Heart right ventricle (tissue), 16 donors: ENCODE measurements around the gene NLRP13. TPM values are rescaled to one million over a fixed set of nuclear protein-coding genes. Genes with fewer than 3 reads are reported as not detected.
"Not testable (repeated sequence)": the region's sequence is repeated elsewhere in the genome, so short reads cannot be mapped to it uniquely, and the experiment has no call there.

Experiments used
- ATAC-seq, 8 donors: fragments of 200-7000 bp; cut with Tn5 transposase; one replicate each; pipeline ENCODE4 v1.9.1; 2020; ENCODE audit warnings: mild to moderate bottlenecking in 8 of 8, moderate library complexity in 8 of 8, moderate number of reproducible peaks in 1 of 8
- DNase-seq, 2 donors: peaks; one replicate each; pipeline ENCODE4 v3.0.0-alpha.2; 2020
- H3K27ac ChIP-seq, 10 donors: fragments of 200-600 bp; sonication (generic) in 2 of 10; one replicate each; pipeline versions ENCODE4 v1.5.0 to v1.8.0; 2020 to 2022; ENCODE audit warnings: mild to moderate bottlenecking in 3 of 10
- H3K27me3 ChIP-seq, 7 donors: fragments of 200-600 bp; one replicate each; pipeline ENCODE4 v1.8.0; 2021 to 2022; ENCODE audit warnings: mild to moderate bottlenecking in 2 of 7
- H3K36me3 ChIP-seq, 9 donors: fragments of 200-600 bp; sonication (generic) in 1 of 9; one replicate each; pipeline versions ENCODE4 v1.5.0 to v1.8.0; 2020 to 2022; ENCODE audit warnings: mild to moderate bottlenecking in 2 of 9
- H3K4me1 ChIP-seq, 9 donors: fragments of 200-600 bp; sonication (generic) in 1 of 9; one replicate each; pipeline versions ENCODE4 v1.5.0 to v1.8.0; 2020 to 2022; ENCODE audit warnings: mild to moderate bottlenecking in 4 of 9
- H3K4me3 ChIP-seq, 10 donors: fragments of 200-600 bp; sonication (generic) in 2 of 10; one replicate each; pipeline versions ENCODE4 v1.5.0 to v1.8.0; 2020 to 2022; ENCODE audit warnings: mild to moderate bottlenecking in 7 of 10, moderate library complexity in 2 of 10
- H3K9me3 ChIP-seq, 11 donors: fragments of 200-600 bp in 10 of 11; sonication (generic) in 2 of 11; one replicate each; pipeline versions ENCODE4 v1.5.0 to v1.8.0; 2013 to 2022; ENCODE audit warnings: mild to moderate bottlenecking in 2 of 11, control low read depth in 1 of 11, moderate library complexity in 1 of 11
- WGBS, 2 donors: extraction: QIAGEN DNeasy Blood & Tissue Kit; methylation state at CpG; one replicate each; pipeline ENCODE4 v1.1.7; 2013; ENCODE audit warnings: inconsistent platforms in 1 of 2; 5-methylcytosine and 5-hydroxymethylcytosine counted together
- intact Hi-C, 10 donors: fragments of 100-400 bp; cut with DNase I; formaldehyde crosslinking; loops; one replicate each; pipeline versions ENCODE4 v1.11.1 to v1.14.2; 2022
- polyA plus RNA-seq, 2 donors: library from polyadenylated mRNA; stranded (reverse); fragments of 200-250 nt; gene quantifications; one replicate each; pipeline ENCODE4 v1.2.3, GENCODE V29; 2013
- total RNA-seq, 10 donors: library from RNA; stranded (reverse); fragmentation: NEBNext Ultra II Directional in 3 of 10; extraction: Animal tissue kit (Norgen Biotek cat#: 25700) in 3 of 10; gene quantifications; one replicate each; pipeline versions ENCODE4 v1.2.1 to v1.2.4, GENCODE V29; 2021 to 2023
- TF ChIP-seq, protein P1 (sequence below), 9 donors: fragments of 200-600 bp; sonication (generic) in 2 of 9; IDR thresholded peaks; one replicate each; pipeline versions ENCODE4 v1.5.0 to v1.8.0; 2021 to 2022; ENCODE audit warnings: antibody characterized with exemption in 9 of 9, mild to moderate bottlenecking in 5 of 9, moderate library complexity in 1 of 9
- donor health status: Arrhythmogenic right ventricular cardiomyopathy.
- donor health status: ischemic (EF 13 %, LVEDD 7.1; RV severe dilation, severe dysfunction).
- donor health status: healthy with polysubstance abuse.
- donor health status: DM: no; HTN: yes; CAD: no.
- donor health status: DM: no; HTN: no; CAD: no.
- donor health status: ischemic (EF 25% LVEDD 6.9; RV normal size, moderate dysfunction).
- donor health status: ischemic (EF 25% LVEDD 5.7; RV mildly dilated, moderate dysfunction).
- donor health status: healthy.
- donor health status: DM: yes; HTN: yes; CAD: no.
- donor health status: Ischemic cardiomyopathy.
- donor health status: ischemic (EF 35%, LVEDD 5.7; RV mildly dilated, moderate dysfunction).
- donor health status: nonischemic (EF 11% LVEDD 7.7; RV severe dilation, severe dysfunction).
- donor health status: DM: yes; HTN: yes; CAD: no.
- donor health status: PGD.
- donor health status: ischemic (EF 29% LVEDD 5.4; RV normal size, mild dysfunction).
- donor health status: nonischemic (EF 23%, LVEDD 6.1; RV moderate dilation, normal function).

The NLRP13 gene
- total and polyA plus RNA-seq, 12 donors: not detected

DNA sequence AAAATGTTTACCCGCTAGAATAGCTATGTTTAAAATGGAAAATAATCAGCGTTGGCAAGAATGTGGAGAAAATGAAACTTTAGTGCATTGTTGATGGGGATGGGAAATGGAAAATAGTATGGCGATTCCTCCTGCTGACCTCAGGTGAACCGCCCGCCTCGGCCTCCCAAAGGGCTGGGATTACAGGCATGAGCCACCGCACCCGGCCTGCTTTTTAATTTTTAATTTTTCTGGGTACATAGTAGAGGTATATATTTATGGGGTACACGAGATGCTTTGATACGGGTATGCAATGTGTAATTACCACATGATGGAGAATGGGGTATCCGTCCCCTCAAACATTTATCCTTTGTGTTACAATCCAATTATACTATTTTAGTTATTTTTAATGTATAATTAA, 8.2 kb upstream of the NLRP13 start:
- 87 to 88% methylated on average over 11 of the region's 11 CpGs for WGBS, 2 donors
- TF ChIP-seq, protein P1, sequence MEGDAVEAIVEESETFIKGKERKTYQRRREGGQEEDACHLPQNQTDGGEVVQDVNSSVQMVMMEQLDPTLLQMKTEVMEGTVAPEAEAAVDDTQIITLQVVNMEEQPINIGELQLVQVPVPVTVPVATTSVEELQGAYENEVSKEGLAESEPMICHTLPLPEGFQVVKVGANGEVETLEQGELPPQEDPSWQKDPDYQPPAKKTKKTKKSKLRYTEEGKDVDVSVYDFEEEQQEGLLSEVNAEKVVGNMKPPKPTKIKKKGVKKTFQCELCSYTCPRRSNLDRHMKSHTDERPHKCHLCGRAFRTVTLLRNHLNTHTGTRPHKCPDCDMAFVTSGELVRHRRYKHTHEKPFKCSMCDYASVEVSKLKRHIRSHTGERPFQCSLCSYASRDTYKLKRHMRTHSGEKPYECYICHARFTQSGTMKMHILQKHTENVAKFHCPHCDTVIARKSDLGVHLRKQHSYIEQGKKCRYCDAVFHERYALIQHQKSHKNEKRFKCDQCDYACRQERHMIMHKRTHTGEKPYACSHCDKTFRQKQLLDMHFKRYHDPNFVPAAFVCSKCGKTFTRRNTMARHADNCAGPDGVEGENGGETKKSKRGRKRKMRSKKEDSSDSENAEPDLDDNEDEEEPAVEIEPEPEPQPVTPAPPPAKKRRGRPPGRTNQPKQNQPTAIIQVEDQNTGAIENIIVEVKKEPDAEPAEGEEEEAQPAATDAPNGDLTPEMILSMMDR (IDR thresholded peaks at IDR 0.05): no peak
- intact Hi-C loops: no loop called here
- Histone ChIP-seq H3K4me1 (no peaks in the 10 kb centered on the region), H3K27me3 (no peaks in the 10 kb centered on the region), H3K27ac (no peak overlapping the region), H3K9me3 (peaks cover 0 to 17% (median 0%) of the 10 kb centered on the region in 11 donors), H3K4me3 (no peak overlapping the region), H3K36me3 (no peaks in the 10 kb centered on the region)
- ATAC-seq: no peak
- no peak for DNase-seq

DNA sequence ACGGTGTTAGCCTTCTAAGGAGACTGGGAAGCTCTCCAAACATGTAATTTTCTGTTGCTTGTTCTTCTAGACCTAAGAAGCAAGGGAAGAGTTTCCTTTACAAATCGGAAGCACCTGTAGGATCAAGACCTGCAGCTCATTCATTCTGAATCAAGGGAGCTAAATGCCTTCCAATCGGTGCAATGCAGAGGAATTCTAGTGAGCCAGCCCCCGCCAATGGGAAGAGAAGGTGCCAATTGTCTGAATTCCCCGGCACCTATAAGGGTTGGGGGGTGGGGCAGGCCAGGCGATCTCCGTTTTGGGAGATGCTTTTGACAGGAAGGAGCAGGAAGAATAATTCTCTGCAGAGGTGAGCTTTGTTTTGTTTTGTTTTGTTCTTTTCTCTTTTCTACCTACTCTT, 7.1 kb upstream of the NLRP13 start:
- Histone ChIP-seq H3K36me3 (no peaks in the 10 kb centered on the region), H3K9me3 (peaks cover 0 to 21% (median 0%) of the 10 kb centered on the region in 11 donors), H3K27me3 (no peaks in the 10 kb centered on the region), H3K4me3 (no peak overlapping the region), H3K27ac (no peak overlapping the region), H3K4me1 (no peaks in the 10 kb centered on the region)
- ATAC-seq: no peak
- WGBS, 2 donors: 63 to 70% methylated on average over 7 of the region's 7 CpGs
- TF ChIP-seq, protein P1 (IDR thresholded peaks at IDR 0.05): no peak
- no peak for DNase-seq
- intact Hi-C loops: no loop called here

DNA sequence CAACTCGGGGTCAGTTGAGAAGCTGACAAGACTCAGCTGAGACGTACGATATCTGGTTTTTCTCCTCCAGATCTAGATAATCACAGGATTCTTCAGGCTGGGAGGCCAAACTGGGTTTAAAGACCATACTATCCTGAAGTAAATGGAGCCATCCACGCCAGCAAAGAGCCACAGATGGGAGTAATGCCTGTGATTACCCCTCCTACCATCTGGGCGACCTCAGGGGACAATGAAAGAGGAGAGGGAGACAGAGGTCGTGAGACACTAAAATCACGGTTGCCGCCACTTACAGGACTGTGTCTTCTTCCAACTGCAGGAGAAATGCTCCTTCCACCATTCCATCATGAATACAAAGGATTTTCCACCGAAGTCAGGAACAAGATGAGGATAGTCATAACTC, 3.1 kb upstream of the NLRP13 start:
- H3K27me3 ChIP-seq: no peaks in the 10 kb centered on the region
- H3K4me3 ChIP-seq: no peak overlapping the region
- H3K27ac ChIP-seq: no peak overlapping the region
- TF ChIP-seq, protein P1 (IDR thresholded peaks at IDR 0.05): no peak
- no peak for DNase-seq
- no peaks in the 10 kb centered on the region for H3K4me1 ChIP-seq
- intact Hi-C loops: no loop called here
- H3K9me3 ChIP-seq: peaks cover 0 to 22% (median 0%) of the 10 kb centered on the region in 11 donors
- H3K36me3 ChIP-seq: no peaks in the 10 kb centered on the region
- WGBS, 2 donors: 72 to 75% methylated on average over 9 of the region's 9 CpGs
- no peak for ATAC-seq

DNA sequence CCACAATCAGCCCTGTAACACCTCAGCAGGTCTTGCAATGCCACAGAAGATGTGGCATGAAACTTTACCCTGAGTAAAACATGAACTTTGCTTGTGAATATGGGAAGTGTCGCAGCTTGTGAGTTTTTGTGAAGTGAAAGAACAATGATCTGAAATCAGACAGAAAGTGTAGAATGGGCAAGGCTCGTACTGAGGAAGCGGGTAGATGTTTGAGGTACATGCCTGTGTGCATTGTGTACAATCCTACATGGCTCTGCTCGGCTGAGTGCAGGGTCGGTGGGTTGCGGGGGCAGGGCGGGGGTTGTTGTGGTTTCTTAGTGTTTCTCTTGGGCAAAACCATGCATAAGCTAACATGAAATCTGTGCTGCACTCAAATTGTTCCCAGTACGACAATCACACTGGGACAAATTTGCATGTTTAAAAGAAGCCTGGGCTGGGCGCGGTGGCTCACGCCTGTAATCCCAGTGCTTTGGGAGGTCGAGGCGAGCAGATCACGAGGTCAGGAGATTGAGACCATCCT, 1.1 kb downstream of the NLRP13 start:
- no peaks in the 10 kb centered on the region for H3K4me1 ChIP-seq
- peaks cover 0 to 7% (median 0%) of the 10 kb centered on the region in 7 donors for H3K27me3 ChIP-seq
- TF ChIP-seq, protein P1 (IDR thresholded peaks at IDR 0.05): no peak
- H3K36me3 ChIP-seq: no peaks in the 10 kb centered on the region
- H3K9me3 ChIP-seq: peaks cover 0 to 23% (median 0%) of the 10 kb centered on the region in 11 donors
- WGBS, 2 donors: 73 to 84% methylated on average over 14 of the region's 14 CpGs
- no peak overlapping the region for H3K27ac ChIP-seq
- no peak for ATAC-seq
- H3K4me3 ChIP-seq: no peak overlapping the region
- DNase-seq: no peak
- intact Hi-C loops: no loop called here

DNA sequence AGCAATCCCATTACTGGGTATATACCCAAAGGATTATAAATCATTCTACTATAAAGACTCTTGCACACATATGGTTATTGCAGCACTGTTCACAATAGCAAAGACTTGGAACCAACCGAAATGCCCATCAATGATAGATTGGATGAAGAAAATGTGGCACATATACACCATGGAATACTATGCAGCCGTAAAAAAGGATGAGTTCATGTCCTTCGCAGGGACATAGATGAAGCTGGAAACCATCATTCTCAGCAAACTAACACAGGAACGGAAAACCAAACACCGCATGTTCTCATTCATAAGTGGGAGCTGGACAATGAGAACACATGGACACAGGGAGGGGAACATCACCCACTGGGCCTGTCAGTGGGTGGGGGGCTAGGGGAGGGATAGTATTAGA, 2.9 kb downstream of the NLRP13 start:
- H3K4me1 ChIP-seq, intact Hi-C loops, H3K27ac ChIP-seq, ATAC-seq, DNase-seq, H3K36me3 ChIP-seq, H3K4me3 ChIP-seq: not testable (repeated sequence)
- 91% methylated on average over 5 of the region's 5 CpGs for WGBS, 2 donors
- peaks cover 0 to 12% (median 0%) of the 10 kb centered on the region in 7 donors for H3K27me3 ChIP-seq
- peaks cover 0 to 28% (median 0%) of the 10 kb centered on the region in 11 donors for H3K9me3 ChIP-seq
